ENCODE data around the gene RNF113B. TPM values are rescaled to one million over a fixed set of nuclear protein-coding genes. Genes with fewer than 3 reads are reported as not detected.

The RNF113B gene
- total RNA-seq, 2 experiments from 2014 or later: not detected

DNA sequence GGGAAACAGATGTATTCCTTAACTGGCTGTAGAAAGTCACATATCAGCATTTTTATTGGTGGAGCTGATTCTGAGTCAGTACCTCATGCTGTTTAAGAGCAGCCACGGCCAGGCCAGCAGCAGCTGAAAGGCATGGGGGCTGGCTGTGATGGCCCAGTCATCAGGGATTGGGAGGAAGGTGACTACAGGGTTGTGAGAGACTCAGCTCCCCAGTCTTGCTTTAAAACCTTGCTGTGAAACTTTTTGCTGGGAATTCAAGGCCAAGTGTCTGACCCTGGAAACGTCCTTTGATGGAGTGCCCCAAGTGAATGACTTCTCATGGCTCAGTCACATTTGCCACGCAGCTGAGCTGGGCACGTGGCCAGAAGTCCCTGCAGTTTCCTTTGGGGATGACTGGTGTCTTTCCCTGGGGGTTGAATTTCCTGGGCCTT is 39.1 kb upstream of the RNF113B start:
- no peaks in the 10 kb centered on the region for H3K9me3 Mint-ChIP-seq
- H3K27ac Mint-ChIP-seq: no peak overlapping the region
- H3K27me3 Mint-ChIP-seq (ENCODE audit: low read depth): peaks cover 4% of the 10 kb centered on the region
- H3K4me1 Mint-ChIP-seq (ENCODE audit: low read depth): no peaks in the 10 kb centered on the region
- CTCF ChIA-PET: no interaction called here
- H3K36me3 Mint-ChIP-seq (ENCODE audit: low read depth): no peaks in the 10 kb centered on the region
- no peak overlapping the region for H3K4me3 Mint-ChIP-seq
- no peak for DNase-seq
- intact Hi-C loops (cut with micrococcal nuclease): no loop called here

DNA sequence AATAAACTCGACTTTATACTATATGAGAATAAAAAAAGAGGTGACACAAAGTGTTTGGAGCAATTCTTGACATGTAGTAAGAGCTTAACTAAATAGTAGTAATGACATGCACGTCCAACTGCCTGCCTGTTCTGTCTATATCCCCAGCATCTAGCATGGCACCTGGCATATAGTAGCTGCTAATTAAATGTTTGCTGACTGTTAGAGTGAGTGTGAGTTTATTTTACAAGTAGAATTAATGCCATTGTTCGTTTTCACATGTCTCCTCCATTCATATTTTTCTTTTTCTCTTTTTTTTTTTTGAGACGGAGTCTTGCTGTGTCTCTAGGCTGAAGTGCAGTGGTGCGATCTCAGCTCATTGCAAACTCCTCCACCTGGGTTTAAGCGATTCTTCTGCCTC is 38.4 kb upstream of the RNF113B start:
- DNase-seq: no peak
- intact Hi-C loops (cut with micrococcal nuclease): no loop called here
- CTCF ChIA-PET: no interaction called here
- Mint-ChIP-seq H3K4me3 (no peak overlapping the region), H3K36me3 (ENCODE audit: low read depth) (no peaks in the 10 kb centered on the region), H3K4me1 (ENCODE audit: low read depth) (no peaks in the 10 kb centered on the region), H3K27ac (no peak overlapping the region), H3K27me3 (ENCODE audit: low read depth) (peaks cover 6% of the 10 kb centered on the region), H3K9me3 (no peaks in the 10 kb centered on the region)

DNA sequence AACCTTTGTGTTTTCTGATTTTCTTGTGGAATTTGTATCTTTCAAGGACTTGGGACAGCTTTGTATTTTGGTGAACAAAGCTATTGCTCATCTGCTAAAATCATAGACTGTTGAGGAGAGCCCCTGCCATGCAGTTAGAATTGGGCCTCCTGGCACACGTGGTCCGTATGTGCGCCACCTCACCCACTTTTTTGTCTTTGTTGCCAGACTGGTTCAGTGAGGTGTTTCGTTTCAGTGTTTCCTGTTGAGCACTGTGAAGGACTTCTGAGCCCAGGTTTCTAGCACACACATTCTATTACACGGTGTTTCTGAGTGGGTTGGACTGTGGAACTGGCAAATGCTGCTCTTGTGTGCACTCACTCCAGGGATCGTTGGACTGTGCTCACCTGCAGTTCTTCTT is 37.6 kb upstream of the RNF113B start:
- no peaks in the 10 kb centered on the region for H3K4me1 Mint-ChIP-seq (ENCODE audit: low read depth)
- DNase-seq: no peak
- no peaks in the 10 kb centered on the region for H3K36me3 Mint-ChIP-seq (ENCODE audit: low read depth)
- intact Hi-C loops (cut with micrococcal nuclease): no loop called here
- no peak overlapping the region for H3K4me3 Mint-ChIP-seq
- peaks cover 6% of the 10 kb centered on the region for H3K27me3 Mint-ChIP-seq (ENCODE audit: low read depth)
- H3K9me3 Mint-ChIP-seq: no peaks in the 10 kb centered on the region
- no peak overlapping the region for H3K27ac Mint-ChIP-seq
- CTCF ChIA-PET: no interaction called here

DNA sequence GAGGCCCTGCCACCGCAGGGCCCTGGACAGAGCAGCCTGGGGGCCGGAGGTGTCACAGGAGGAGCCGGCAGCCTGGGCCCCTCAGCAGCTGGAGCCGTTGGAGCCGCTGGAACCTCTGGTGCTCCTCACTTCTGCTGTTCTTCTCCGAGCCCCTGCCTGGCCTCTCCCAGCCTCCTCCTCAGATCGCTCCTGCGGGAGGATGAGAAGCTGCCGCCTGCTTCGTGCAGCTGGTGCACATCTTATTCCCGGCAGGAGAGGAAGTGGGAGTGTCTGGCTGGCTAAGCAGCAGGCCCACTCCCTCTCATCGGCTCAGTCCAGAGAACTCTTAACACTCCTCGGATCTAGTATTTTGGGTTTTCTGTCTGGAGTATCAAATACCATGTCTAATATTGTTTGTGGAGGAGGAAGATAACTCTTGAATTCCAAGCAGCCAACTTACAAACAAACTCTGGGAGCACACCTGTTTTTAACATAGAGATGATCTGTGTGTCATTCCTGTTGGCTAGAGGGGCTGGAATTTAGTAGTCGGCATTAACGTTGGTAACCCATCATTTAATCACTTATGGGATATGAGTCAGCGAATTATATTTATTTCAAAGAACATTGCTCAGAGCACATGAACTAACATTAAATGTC is 37.1 kb upstream of the RNF113B start:
- no peaks in the 10 kb centered on the region for H3K9me3 Mint-ChIP-seq
- no peak for DNase-seq
- no peaks in the 10 kb centered on the region for H3K36me3 Mint-ChIP-seq (ENCODE audit: low read depth)
- CTCF ChIA-PET: no interaction called here
- no peaks in the 10 kb centered on the region for H3K4me1 Mint-ChIP-seq (ENCODE audit: low read depth)
- H3K4me3 Mint-ChIP-seq: no peak overlapping the region
- intact Hi-C loops (cut with micrococcal nuclease): no loop called here
- H3K27me3 Mint-ChIP-seq (ENCODE audit: low read depth): peaks cover 6% of the 10 kb centered on the region
- no peak overlapping the region for H3K27ac Mint-ChIP-seq

- intact Hi-C loops (cut with micrococcal nuclease): no loop called here
- no peak for DNase-seq
- H3K4me3 Mint-ChIP-seq: no peak overlapping the region
- H3K27me3 Mint-ChIP-seq (ENCODE audit: low read depth): peaks cover 6% of the 10 kb centered on the region
- CTCF ChIA-PET: interaction anchor here (0.6 kb wide), 1 partner anchor 155 kb away, joined by 4 read pairs; no protein-coding TSS in a partner anchor
- no peaks in the 10 kb centered on the region for H3K4me1 Mint-ChIP-seq (ENCODE audit: low read depth)
- H3K9me3 Mint-ChIP-seq: no peaks in the 10 kb centered on the region
- no peaks in the 10 kb centered on the region for H3K36me3 Mint-ChIP-seq (ENCODE audit: low read depth)
- no peak overlapping the region for H3K27ac Mint-ChIP-seq
Measured at GRCh38 chr13:98213354-98213753, 36.3 kb upstream of the RNF113B start.

- Mint-ChIP-seq H3K9me3 (no peaks in the 10 kb centered on the region), H3K4me3 (no peak overlapping the region), H3K27ac (no peak overlapping the region), H3K36me3 (ENCODE audit: low read depth) (no peaks in the 10 kb centered on the region), H3K27me3 (ENCODE audit: low read depth) (peaks cover 6% of the 10 kb centered on the region), H3K4me1 (ENCODE audit: low read depth) (no peaks in the 10 kb centered on the region)
- no peak for DNase-seq
- intact Hi-C loops (cut with micrococcal nuclease): no loop called here
- CTCF ChIA-PET: interaction anchor here (0.6 kb wide), 1 partner anchor 155 kb away, joined by 4 read pairs; no protein-coding TSS in a partner anchor
Measured at GRCh38 chr13:98212763-98213162, 35.7 kb upstream of the RNF113B start.

GRCh38 chr13:98208606-98209005 is 31.5 kb upstream of the RNF113B start:
- CTCF ChIA-PET: no interaction called here

DNA sequence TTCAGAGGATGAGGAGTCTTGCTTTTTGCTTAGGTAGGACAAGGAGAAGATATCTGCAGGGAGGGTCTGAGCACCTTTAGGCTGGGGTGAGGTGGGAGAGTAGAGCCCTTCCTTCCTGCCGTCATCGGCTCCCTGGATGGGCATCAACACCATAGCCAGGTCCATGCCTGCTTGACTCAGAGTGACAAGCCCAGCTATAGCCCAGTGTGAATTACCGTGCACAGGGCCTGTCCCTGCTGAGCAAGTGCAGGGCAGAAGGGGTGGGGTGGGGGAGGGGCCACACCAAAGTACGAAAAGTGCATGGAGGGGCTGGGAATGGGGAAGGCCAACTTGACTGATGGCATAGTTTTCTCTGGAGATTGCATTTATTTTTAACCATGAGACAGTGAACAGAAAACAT is 30.3 kb upstream of the RNF113B start:
- H3K9me3 Mint-ChIP-seq: peaks cover 17% of the 10 kb centered on the region
- DNase-seq: no peak
- intact Hi-C loops (cut with micrococcal nuclease): no loop called here

More at GRCh38 chr13:98208606-98209005, 31.5 kb upstream of the RNF113B start:
- Mint-ChIP-seq H3K27ac (no peak overlapping the region), H3K9me3 (peaks cover 17% of the 10 kb centered on the region), H3K27me3 (ENCODE audit: low read depth) (peaks cover 4% of the 10 kb centered on the region), H3K4me1 (ENCODE audit: low read depth) (no peaks in the 10 kb centered on the region), H3K36me3 (ENCODE audit: low read depth) (no peaks in the 10 kb centered on the region), H3K4me3 (no peak overlapping the region)
- DNase-seq: no peak
- intact Hi-C loops (cut with micrococcal nuclease): no loop called here

DNA sequence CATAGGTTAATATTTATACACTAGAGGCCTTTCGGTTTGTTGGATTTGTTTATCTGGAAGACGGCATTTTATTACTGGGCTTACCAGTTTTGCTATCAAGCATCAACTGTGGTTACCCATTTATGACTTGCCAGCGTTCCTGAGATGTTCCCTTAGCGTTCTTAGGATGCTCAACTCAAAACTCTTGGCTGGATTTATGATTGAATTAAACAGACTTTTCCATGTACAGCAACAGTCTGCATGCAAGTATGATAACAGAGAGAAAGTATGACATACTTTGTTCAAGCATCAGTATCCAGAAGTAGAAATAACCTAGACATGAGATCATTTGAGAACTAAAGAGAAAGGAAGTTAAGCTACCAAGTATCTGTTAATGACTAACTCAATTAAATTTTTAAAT is 29.9 kb upstream of the RNF113B start:
- CTCF ChIA-PET: no interaction called here
- Mint-ChIP-seq H3K36me3 (ENCODE audit: low read depth) (no peaks in the 10 kb centered on the region), H3K4me3 (no peak overlapping the region), H3K27ac (no peak overlapping the region), H3K4me1 (ENCODE audit: low read depth) (no peaks in the 10 kb centered on the region), H3K9me3 (peaks cover 17% of the 10 kb centered on the region), H3K27me3 (ENCODE audit: low read depth) (peaks cover 4% of the 10 kb centered on the region)
- no peak for DNase-seq
- intact Hi-C loops (cut with micrococcal nuclease): no loop called here

More for the DNA sequence above, 30.3 kb upstream of the RNF113B start:
- Mint-ChIP-seq H3K27ac (no peak overlapping the region), H3K27me3 (ENCODE audit: low read depth) (peaks cover 4% of the 10 kb centered on the region), H3K36me3 (ENCODE audit: low read depth) (no peaks in the 10 kb centered on the region), H3K4me3 (no peak overlapping the region), H3K4me1 (ENCODE audit: low read depth) (no peaks in the 10 kb centered on the region)
- CTCF ChIA-PET: no interaction called here

DNA sequence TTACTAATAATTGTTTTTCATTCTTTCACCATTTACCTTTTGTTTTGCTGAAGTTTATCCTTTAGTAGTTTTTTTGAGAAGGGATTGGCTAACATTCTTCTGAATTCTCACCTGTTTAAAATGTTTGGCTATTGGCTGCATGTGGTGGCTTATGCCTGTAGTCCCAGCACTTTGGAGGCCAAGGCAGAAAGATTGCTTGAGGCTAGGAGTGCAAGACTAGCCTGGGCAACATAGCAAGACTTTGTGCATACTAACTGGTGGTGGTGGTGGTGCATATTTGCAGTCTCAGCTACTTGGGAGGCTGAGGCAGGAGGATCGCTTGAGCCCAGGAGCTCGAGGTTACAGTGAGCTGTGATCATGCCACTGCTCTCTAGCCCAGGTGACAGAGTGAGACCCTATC is 27.5 kb upstream of the RNF113B start:
- intact Hi-C loops (cut with micrococcal nuclease): no loop called here
- no peak overlapping the region for H3K4me3 Mint-ChIP-seq
- H3K4me1 Mint-ChIP-seq (ENCODE audit: low read depth): no peaks in the 10 kb centered on the region
- DNase-seq: no peak
- H3K27me3 Mint-ChIP-seq (ENCODE audit: low read depth): peaks cover 2% of the 10 kb centered on the region
- no peaks in the 10 kb centered on the region for H3K36me3 Mint-ChIP-seq (ENCODE audit: low read depth)
- peaks cover 17% of the 10 kb centered on the region for H3K9me3 Mint-ChIP-seq
- CTCF ChIA-PET: interaction anchor here (0.6 kb wide), 1 partner anchor 16 kb away, joined by 3 read pairs; no protein-coding TSS in a partner anchor
- no peak overlapping the region for H3K27ac Mint-ChIP-seq

DNA sequence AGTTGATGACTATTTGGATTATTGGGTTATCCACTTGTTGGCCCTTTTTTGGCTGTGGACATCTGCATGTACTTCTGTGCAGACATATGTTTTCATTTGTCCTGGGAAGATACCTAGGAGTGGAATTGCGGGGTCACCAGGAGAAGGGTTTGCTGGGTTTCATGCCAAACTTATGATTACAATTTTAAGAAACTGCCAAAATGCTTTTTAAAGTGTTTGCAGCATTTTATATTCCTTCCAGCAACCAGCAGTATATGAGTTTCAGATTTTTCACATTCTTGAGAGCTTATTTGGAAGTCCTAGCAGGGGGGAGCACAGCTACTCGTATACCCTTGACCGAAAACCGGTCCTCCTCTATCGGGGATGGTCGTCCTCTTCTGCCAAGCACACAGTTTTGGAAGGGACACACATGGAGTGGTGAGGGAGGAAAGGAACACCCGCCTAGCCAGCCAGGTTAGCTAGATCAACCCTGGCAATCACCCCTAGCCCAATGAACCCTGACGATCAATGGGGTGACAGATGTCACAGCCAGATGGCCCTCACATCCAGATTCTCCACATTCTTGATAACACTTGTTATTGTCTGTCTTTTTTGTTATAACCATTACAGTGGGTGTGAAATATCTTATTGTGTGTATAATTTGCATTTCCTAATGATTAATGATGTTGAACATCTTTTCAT is 26.7 kb upstream of the RNF113B start:
- CTCF ChIA-PET: no interaction called here
- no peak for DNase-seq

DNA sequence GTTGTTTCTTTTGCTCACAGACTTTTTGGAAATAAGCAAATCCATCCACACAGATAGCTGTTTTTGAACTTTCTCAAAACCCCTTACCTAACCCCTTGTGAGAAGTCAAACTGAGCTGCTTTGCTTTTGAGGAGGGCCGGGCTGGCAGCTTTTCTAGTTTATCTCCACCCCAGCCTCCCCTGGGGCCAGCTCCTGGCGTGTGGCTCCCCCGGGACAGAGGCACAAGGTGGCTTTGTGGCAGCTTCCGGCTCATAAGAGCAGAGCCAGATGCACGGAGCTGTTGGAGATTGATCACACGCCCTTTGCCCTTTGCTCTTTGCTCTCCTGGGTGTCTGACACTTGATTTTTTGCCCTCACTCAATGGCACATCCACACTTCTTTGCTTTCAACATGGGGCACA is 24.9 kb upstream of the RNF113B start:
- Mint-ChIP-seq H3K36me3 (ENCODE audit: low read depth) (no peaks in the 10 kb centered on the region), H3K9me3 (peaks cover 15% of the 10 kb centered on the region), H3K4me1 (ENCODE audit: low read depth) (no peaks in the 10 kb centered on the region), H3K4me3 (no peak overlapping the region), H3K27ac (no peak overlapping the region), H3K27me3 (ENCODE audit: low read depth) (peaks cover 4% of the 10 kb centered on the region)
- CTCF ChIA-PET: no interaction called here
- intact Hi-C loops (cut with micrococcal nuclease): no loop called here
- no peak for DNase-seq

More for the DNA sequence above, 26.7 kb upstream of the RNF113B start:
- intact Hi-C loops (cut with micrococcal nuclease): no loop called here
- H3K9me3 Mint-ChIP-seq: peaks cover 17% of the 10 kb centered on the region
- H3K4me3 Mint-ChIP-seq: no peak overlapping the region
- no peaks in the 10 kb centered on the region for H3K36me3 Mint-ChIP-seq (ENCODE audit: low read depth)
- H3K4me1 Mint-ChIP-seq (ENCODE audit: low read depth): no peaks in the 10 kb centered on the region
- no peak overlapping the region for H3K27ac Mint-ChIP-seq
- H3K27me3 Mint-ChIP-seq (ENCODE audit: low read depth): peaks cover 4% of the 10 kb centered on the region

DNA sequence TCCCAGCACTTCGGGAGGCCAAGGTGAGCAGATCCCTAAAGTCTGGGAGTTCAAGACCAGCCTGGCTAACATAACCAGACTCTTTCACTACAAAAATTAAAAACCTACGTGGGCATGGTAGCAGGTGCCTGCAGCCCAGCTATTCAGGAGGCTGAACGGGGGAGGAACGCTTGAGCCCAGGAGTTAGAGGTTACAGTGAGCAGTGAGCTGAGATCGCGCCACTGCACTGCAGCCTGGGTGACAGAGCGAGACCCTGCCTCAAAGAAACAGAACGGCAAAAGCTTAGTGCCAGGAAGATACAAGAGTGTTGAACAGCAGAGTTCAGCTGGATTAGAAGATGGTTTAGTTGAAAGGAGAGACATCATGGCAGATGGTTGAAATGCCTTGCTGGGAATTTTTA is 24.1 kb upstream of the RNF113B start:
- no peak overlapping the region for H3K27ac Mint-ChIP-seq
- H3K4me3 Mint-ChIP-seq: no peak overlapping the region
- no peaks in the 10 kb centered on the region for H3K4me1 Mint-ChIP-seq (ENCODE audit: low read depth)
- CTCF ChIA-PET: no interaction called here
- no peak for DNase-seq
- H3K27me3 Mint-ChIP-seq (ENCODE audit: low read depth): peaks cover 4% of the 10 kb centered on the region
- no peaks in the 10 kb centered on the region for H3K36me3 Mint-ChIP-seq (ENCODE audit: low read depth)
- intact Hi-C loops (cut with micrococcal nuclease): no loop called here
- peaks cover 10% of the 10 kb centered on the region for H3K9me3 Mint-ChIP-seq
